Adipose tissue (tissue), 3 donors: ENCODE results near the gene CERS3. TPM values are rescaled to one million over a fixed set of nuclear protein-coding genes. Genes with fewer than 3 reads are reported as not detected.

ENCODE experiments used
- polyA plus RNA-seq, 3 donors: library from polyadenylated mRNA; stranded (reverse); fragments of 200-250 nt; gene quantifications; one replicate each; pipeline ENCODE4 v1.2.3, GENCODE V29; 2013
- donor health status: healthy with polysubstance abuse.
- donor health status: Bipolar disorder and iron deficiency.
- donor health status: healthy.

CERS3 gene
- polyA plus RNA-seq, 3 donors: 0.02 to 0.12 TPM; not detected in 1

Other genes starting within 250 kb of the CERS3 start
- gene ADAMTS17, start 187.0 kb downstream of the CERS3 start, polyA plus RNA-seq: 1 to 10 TPM in 1 of 3 donors, under 1 TPM in 2; 0.11 to 2.6 (median 0.76) TPM
- gene LINS1, start 73.2 kb upstream of the CERS3 start, polyA plus RNA-seq: 1 to 10 TPM; 2.6 to 9.9 (median 3.9) TPM
- 1 to 10 TPM; 2.1 to 4.2 (median 3.0) TPM for gene ASB7, start 73.6 kb upstream of the CERS3 start, polyA plus RNA-seq